NAMALWA (cell line): ENCODE data around the gene FOXI3.

Experiments
- DNase-seq: peaks from one replicate; pipeline ENCODE4 v3.0.0-alpha.2; 2015; ENCODE audit warnings: low spot score

FOXI3 gene

DNA sequence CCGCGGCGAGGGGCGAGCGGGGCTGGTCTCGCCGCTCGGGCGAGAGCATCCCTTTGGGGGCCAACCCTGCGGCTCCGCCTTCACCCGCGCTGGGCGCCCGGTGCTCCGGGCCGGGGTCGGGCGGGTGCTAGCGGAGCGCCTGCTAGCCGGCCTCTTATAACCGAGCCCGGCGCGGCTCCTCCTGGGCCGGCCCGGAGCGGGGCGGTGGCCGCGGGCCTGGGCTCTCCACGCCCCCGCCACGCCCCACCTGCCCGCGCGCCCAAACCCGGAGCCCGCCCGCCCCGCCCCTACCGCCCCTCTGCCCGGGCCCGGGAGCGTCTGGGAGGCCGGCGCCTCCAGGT lies at the start of gene FOXI3:
TSS of gene FOXI3 (minus strand) at position 129 of the 341 bp plus-strand sequence. CDS start 158 bp downstream, outside the sequence.
- no peak for DNase-seq

DNA sequence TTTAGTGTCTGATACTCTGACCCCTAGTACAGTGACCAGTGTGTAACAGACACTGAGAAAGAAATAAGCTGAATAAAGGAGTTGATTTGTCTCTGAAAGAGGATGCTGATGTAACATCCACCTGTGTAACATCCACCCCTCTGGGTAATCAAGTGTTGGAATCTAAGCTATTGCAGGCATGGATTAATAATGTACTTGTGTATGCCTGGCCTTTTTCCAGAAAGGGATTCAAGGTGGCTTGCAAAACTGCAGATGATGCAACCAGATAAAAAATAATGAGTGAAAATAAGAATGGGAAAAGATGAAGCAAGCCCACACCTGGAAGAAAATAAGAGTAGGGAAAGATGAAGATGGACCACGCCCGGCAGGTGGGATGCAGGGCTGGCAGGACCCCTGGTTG lies 48.2 kb upstream of the FOXI3 start:
- no peak for DNase-seq

DNA sequence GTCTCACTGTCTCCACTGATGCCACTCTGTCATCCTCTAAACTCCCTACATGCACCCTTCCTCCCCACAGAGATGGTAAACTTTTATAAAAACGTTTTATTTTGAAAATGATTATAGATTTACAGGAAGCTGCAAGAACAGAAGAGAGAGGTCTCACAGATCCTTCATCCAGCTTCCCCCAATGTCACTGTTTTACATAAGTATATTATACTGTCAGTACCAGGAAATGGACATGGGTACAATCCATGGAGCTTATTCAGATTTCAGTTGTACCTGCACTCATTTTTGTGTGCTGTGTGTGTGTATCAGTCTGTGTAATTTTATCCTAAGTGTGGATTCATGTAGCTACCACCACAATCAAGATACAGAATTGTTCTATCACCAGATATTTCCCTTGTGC lies 46.7 kb upstream of the FOXI3 start:
- no peak for DNase-seq

DNA sequence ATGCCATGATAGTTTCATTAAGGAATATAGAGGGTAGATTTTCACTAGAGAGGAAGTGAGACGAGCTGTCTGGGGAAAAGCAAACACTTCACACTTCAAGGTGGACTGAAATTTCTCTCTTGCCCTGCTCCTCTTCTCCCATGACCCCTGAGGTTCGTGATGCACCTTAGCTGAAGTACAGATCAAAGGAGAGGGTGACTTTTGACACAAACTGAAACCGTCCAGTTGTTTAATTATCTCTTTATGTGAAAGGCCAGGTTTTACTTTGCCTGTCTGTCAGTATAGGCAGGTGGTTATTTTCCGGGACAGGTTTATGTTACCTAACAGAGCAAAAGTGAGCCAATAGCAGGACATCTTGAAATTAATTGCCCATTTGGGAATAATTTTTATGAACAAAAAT lies 41.0 kb upstream of the FOXI3 start:
- DNase-seq: no peak

DNA sequence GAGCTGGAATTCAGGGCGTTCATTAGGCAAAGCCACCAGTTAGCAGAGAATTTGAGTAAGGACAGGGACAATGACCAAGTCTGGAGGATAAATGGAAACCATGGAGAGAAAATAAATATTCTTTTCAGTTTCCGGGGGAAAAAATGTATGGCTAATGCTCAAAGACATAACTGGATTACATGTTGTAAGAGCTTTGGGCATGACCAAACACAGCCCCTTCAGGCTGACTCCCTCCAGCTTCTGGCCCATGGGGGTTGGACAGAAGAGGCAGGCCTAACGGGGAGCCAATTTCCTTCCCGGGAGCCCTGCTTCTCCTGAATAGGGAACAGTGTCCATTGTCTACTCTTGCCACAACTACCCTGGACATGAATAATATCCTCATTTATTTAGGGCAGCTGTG lies 39.5 kb upstream of the FOXI3 start:
- no peak for DNase-seq

DNA sequence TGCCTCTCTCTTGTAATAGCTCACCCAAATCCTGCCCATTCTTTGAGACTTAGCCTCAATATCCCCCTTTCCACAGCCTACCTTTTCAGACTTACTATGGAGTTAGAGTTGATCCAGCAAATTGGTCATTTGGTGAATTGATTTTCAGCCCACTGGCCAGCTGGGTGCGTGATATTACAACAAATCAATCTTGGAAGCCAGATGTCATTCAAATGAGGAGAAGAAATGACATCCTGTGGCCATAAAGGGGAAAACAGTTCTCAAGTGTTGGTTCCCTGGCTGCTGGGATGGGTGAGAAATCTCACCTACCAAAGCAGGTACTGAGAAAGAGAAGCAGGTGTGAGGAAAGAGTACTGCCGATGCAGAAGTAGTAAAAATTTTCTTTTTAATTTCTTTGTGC lies 36.7 kb upstream of the FOXI3 start:
- no peak for DNase-seq

DNA sequence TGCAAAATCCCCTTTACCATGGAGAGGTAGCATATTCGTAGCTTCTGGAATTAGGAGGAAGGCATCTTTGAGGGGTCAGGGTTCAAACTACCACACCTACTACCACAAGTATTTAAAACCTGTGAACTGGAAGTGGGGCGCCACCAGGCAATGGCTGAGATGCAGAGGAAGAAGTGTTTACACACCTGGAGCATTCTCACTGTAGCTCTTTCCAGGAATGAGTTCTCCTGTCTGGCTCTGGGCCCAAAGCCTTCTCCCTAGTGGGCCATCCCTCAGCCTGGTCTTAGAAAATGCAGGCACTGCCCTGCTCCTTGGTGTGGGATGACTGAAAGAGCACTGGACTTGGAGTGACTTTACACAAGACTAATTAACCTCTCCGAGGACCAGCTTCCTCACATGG lies 30.7 kb upstream of the FOXI3 start:
- DNase-seq: no peak

DNA sequence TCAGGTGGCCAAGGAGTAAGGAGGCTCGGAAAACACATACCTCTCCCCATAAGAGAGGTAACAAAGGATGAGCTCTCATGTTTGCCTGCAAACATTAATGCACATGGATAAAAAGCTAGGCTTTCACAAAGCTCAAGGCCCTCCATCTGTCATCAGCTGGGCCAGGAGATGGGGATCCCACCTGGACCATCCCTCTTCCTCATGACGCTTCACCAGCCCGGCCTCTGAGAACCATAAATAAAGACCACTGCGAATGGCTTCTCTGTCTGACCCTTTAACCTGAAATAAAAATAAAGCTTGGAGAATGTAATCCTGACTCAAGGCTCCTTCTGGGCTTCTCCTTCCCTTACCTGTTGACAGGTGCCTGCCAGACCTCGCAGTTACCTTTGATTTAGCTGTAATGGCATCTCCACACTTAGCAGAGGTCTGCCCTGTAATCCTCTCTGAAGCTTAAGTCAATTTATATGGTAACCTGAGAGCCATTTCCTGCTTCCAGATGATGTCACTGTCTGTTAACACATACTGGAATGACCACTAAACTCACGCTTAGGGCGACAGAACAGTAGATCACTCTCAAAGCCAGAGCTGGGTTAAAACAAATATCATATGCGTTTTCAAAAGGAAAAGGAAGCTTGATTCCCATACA lies 29.3 kb upstream of the FOXI3 start:
- no peak for DNase-seq

DNA sequence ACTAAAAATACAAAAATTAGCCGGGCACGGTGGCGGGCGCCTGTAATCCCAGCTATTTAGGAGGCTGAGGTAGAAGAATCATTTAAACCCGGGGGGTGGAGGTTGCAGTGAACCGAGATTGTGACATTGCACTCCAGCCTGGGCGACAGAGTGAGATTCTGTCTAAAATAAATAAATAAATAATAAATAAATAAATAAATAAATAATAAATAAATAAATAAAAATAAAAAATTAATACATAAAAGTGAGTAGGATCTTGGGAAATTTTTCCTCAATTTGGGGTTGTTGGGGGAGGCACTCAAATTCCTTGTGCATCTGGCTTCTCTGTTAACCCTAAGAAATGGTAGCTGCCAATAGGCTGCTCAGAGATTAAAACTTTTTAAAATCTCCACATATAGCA lies 20.3 kb upstream of the FOXI3 start:
- DNase-seq: no peak

DNA sequence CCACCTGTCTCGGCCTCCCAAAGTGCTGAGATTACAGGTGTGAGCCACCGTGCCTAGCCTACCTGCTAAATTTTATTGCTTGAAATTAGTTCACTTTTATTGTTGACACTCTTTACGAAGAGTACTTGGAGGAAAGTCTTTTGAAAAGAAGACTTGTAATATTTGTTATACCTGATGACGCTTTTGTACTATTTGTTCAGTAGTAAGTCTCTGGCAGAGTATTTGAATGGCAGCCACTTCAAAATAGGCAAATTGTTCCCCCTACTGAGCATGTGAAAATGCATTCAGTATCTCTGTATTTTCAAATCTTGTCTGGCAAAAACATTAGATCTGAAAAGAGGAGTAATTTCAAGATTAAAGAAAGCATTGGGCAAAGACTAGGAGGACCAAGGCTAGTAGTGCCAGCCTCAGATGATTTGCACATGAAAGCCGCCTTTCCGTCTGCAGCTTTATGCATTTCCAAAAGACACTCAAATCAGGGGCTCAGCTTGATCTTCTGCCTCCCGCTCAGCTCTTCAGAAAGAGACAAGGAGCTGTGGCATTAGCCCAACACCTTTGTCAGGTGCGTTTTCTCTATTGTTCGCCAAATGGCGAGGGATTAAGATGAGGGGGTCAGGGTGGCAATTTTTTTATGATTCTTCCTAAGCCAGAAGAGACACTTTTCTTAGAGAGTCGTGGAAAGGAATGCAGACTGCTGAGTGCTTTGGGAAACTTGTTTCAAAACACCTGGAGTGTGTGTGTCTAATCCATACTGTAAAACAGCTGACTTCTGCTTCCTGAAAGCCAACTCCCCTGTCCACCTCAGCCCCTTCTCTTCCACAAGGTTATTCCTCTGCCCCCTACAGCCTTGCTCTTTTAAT lies 18.8 kb upstream of the FOXI3 start:
- DNase-seq: no peak

DNA sequence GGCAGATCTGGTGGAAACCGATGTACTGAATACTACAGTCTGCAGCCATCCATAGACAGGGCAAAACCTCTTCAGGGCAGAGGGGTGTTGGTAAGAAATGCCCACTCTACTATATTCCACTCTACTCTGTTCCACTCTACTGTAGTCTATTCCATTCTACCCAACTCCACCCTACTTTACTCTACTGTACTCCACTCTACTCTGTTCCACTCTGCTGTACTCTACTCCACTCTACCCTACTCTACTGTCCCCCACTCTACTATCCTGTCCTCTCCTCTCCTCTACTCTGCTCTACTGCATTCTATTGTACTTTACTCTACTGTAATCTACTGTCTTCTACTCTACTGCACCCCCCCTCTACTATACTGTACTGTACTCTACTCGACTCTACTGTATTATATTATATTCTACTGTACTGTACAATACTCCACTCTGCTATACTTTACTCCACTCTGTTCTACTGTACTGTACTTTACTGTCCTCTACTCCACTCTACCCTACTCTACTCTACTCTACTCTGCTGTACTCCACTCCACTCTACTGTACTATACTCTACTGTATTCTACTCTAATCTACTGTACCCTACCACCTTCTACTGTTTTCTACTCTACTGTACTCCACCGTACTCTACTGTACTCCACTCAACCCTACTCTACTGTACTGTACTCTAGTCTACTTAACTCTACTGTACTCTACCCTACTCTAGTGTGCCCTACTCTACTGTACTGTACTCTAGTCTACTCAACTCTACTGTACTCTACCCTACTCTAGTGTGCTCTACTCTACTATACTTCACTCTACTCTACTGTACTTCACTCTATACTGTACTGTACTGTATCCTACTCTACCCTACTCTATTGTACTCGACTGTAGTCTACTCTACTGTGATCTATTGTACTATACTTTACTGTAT lies 17.0 kb upstream of the FOXI3 start:
- no peak for DNase-seq

DNA sequence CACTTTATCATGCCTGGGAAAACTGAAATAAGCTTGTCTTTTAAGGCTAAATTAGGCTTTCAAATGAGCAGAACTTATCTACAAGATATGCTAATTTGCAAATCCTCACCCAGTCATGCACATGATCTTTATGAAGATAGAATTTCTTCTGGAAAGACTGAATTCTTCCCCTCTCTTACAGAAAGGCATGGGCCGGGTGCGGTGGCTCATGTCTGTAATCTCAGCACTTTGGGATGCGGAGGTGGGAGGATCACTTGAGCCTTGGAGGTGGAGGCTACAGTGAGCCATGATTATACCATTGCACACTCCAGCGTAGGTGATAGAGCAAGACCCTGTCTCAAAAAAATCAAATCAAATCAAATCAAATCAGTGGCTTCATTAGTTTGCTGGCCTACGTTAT lies 11.7 kb upstream of the FOXI3 start:
- no peak for DNase-seq

DNA sequence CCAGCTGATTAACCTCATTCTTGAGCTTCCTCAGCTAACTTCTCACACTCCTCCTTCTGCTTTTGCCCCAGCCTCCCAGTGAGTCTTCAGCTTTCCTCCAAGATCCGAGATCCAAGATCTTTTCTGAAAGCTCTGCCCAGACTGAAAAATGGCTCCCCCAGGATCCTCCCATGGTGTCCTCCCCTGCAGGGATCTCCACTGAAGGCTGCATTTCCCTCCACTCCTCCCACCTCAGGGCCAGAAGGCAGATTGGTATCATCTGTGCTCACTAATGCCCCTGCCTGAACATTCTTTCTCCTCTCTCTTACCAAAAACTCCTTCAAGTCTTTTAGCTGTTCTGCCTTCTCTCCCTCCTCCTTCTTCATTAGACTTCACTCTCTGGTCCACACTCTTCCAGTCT lies 6.1 kb upstream of the FOXI3 start:
- no peak for DNase-seq

DNA sequence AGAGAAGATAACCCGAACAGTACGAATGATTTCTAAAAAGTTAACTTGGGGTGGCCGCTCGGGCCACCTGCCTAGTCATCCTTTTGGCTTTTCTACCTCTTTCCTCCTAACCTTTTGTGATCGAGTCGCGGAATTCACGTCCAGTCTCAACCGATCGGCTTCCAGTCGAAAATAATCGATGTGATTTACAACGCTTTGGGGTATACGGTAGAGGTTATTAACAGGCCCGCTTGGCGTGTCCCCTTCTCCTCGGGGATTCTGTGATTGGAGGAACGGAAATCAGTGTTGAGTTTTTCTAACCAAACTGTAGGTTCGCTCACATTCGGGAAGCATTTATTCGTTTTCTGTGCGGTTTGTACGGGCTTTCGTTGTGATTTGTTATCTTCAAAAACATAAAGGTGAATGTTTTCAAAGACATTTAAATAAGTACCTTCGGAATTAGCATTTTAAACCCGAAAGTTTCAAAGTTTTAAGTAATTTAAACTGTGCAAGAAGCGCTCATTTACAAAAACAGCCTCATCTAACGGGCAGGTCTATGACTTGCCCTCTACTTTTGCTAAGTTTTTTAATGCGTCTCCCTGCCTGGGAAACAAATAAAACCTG lies 588 bp upstream of the FOXI3 start:
- DNase-seq: no peak

DNA sequence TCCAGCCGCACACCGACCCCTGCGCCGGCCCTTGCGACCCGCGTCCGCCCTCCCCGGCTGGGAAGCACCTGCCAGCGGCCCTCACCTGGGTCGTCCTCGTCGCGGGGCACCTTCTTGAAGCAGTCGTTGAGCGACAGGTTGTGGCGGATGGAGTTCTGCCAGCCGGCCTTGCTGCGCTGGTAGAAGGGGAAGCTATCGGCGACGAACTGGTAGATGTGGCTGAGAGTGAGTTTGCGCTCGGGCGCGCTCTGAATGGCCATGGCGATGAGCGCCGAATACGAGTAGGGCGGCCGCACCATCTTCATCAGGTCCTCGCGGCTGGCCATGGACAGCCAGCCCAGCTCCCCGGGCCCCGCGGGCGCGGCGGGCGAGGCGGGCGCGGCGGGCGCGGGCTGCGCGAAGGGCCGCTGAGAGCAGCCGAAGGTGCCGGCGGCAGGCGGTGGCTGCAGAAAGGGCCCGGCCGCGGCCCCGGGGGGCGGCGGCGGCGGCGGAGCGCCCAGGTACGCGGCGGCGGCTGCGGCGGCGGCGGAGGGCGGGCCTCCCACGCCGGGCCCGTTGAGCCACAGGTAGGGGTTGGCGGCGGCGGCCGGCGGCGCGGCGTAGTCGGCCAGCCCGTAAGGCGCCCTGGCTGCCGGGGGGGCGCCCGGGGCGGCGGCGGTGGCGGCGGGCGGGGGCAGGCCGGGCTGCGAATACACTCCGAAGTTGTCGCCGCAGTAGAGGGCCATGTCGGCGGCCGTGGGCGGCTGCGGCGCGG lies 505 bp downstream of the FOXI3 start:
- DNase-seq: no peak

DNA sequence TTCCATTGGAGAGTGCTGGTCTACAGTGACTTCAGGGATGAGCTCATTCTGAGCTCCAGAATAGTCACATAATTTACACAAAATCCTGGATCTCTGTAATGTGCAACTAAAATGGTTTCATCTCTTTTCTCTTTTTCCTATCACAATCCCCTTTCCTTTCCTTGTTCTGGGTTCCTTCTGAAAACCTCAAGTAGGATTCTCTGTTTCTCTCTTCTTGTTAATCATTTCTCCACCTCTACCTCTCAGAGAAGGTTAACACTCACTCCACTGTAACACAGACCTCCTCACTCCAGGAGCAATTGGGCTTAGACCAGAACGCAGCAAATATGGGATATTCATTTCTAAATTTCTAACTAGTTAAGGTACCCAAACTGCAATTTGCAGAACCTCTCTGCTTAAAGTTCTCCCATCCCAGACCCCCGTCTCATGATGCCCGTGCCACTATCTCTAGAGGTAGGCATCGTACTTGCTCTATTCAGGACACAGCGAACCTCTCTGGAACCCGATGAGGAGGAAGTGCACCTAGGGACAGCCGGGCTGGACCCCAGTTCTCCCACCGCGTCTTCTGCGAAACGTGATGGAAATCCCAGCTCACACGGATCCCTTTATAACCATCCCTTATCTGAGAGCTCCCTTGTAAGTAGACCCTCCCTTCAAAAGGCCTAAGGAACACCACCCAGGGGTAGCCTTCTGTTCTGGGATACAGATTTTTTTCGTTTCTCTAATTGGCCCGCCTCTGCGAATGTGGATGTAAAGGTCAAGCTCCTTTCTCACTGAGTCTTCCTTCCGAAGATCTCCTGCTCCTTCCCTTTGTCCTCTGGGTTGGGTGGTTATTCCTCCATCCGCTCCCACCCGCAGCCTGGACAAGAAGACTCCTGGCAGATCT lies 1.3 kb downstream of the FOXI3 start:
- DNase-seq: no peak

DNA sequence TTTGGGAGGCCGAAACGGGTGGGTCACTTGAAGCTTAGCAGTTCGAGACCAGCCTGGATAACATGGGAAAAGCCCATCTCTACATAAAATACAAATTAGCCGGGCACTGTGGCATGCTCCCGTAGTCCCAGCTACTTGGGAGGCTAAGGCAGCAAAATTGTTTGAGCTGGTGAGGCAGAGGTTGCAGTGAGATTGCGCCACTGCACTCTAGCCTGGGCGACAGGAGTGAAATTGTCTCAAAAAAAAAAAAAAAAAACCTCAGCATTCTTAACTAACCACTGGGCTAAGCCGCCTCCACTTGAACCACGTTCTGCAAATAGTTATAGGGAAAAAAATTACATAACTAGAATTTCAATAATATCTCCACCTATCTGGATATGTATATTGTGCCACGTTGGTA lies 2.3 kb downstream of the FOXI3 start:
- no peak for DNase-seq

DNA sequence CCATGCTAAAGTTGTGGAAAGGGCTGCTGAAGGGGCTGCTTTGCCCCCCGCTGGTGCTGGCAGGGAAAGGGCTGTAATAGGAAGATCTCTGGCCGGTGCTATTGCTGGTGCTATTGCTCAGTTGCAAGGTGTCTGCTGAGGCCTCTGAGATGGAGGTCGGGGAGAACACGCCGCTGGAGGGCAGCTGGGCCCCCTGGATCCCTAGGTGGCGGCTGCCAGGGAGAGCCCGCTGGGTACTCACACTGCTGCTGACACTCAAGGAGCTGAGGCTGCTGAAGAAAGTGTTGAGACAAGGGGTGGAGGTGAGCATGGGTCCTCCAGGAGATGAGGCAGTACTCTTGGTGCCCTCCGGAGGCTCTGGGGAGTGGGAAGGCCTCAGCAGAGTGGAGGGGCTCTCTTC lies 4.2 kb downstream of the FOXI3 start:
- DNase-seq: no peak

DNA sequence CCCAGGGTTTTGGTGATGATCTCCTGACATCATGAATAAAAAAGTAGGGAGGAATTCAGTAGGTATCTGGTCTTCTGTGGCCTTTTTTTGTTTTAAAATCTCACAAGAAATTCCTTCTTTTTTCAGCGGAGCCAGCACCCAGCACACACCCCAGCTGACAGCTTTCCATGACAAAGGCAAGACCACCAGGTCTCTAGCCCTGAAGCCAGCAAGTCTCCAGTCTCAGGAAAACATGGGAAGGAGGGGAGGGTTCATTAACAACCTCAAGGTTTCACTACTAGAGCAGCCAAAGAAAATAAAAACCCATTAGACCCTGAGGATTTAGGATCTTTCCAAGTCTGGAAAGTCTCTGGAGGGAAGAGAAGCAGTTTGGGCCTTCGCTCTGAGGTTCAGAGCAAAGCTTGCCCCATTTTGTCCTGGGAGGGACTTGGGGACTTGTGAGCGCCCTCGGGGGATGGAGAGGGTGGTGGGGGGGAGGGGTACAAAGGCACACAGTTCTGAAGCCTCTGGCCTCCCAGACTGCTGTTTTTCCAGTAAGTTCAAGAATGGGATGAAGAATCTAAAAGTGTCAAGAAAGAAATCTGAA lies 9.0 kb downstream of the FOXI3 start:
- no peak for DNase-seq

DNA sequence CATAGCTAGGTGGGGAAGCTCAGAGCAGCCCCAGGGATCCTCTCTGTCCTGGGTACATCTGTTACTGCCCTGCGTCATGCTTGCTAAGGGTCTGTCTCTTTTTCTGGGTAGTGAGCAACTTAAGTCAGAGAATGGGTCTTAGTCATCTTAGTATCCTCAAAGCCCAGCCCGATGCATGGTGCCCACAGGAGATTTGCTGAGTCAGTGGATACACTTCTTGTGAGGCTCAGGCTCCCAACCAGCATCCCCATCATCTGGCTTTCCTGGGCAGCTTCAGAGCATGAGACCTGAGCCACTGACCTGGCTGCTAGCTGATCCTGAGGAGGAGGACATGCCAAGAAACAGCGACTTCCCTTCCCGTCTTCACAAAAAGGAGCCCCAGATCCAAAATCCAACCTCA lies 10.0 kb downstream of the FOXI3 start:
- no peak for DNase-seq
